Neural progenitor cell (in vitro differentiated cells): ENCODE measurements around the gene PTPRT. TPM values are rescaled to one million over a fixed set of nuclear protein-coding genes. Genes with fewer than 3 reads are reported as not detected.

ENCODE experiments used
- DNase-seq: peaks from one replicate; pipeline ENCODE4 v3.0.0-alpha.2; 2016; ENCODE audit warnings: low spot score
- H2AFZ ChIP-seq: fragments of 200-600 bp; sonication (generic); replicated peaks from 2 replicates; pipeline ENCODE4 v1.6.1; 2016; ENCODE audit warnings: antibody characterized with exemption
- H3F3A ChIP-seq: fragments of 200-600 bp; sonication (generic); 2 replicates; pipeline ENCODE4 v1.6.1; 2016; ENCODE audit warnings: antibody characterized with exemption, low read depth
- H3K27ac ChIP-seq: fragments of 200-600 bp; sonication (generic); 2 replicates; pipeline ENCODE4 v1.5.1; 2016; ENCODE audit warnings: mild to moderate bottlenecking
- H3K27me3 ChIP-seq: fragments of 200-600 bp; sonication (generic); 2 replicates; pipeline ENCODE4 v1.6.1; 2016; ENCODE audit warnings: mild to moderate bottlenecking, moderate library complexity
- H3K36me3 ChIP-seq: fragments of 200-600 bp; sonication (generic); 2 replicates; pipeline ENCODE4 v1.5.1; 2016
- H3K4me1 ChIP-seq: fragments of 200-600 bp; sonication (generic); 2 replicates; pipeline ENCODE4 v1.6.1; 2016; ENCODE audit warnings: mixed run types
- H3K4me2 ChIP-seq: fragments of 200-600 bp; sonication (generic); 2 replicates; pipeline ENCODE4 v1.6.1; 2016
- H3K4me3 ChIP-seq: fragments of 200-600 bp; sonication (generic); 2 replicates; pipeline ENCODE4 v1.5.1; 2016
- H3K79me2 ChIP-seq: fragments of 200-600 bp; sonication (generic); 2 replicates; pipeline ENCODE4 v1.6.1; 2016; ENCODE audit warnings: low read depth
- H3K9ac ChIP-seq: fragments of 200-600 bp; sonication (generic); 2 replicates; pipeline ENCODE4 v1.6.1; 2016
- H3K9me3 ChIP-seq: fragments of 200-600 bp; sonication (generic); 2 replicates; pipeline ENCODE4 v1.5.1; 2016; ENCODE audit warnings: low read depth
- H4K20me1 ChIP-seq: fragments of 200-600 bp; sonication (generic); 2 replicates; pipeline ENCODE4 v1.6.1; 2016; ENCODE audit warnings: low read depth
- H3K27ac Mint-ChIP-seq: 3 replicates; pipeline ENCODE4 v1.8.0; 2021; ENCODE audit warnings: mixed read lengths
- H3K27me3 Mint-ChIP-seq: 2 replicates; pipeline ENCODE4 v1.8.0; 2022; ENCODE audit warnings: low read depth, mild to moderate bottlenecking, inconsistent platforms, moderate library complexity, mixed read lengths; ENCODE audit not compliant: insufficient read depth
- H3K36me3 Mint-ChIP-seq: 3 replicates; pipeline ENCODE4 v1.8.0; 2021; ENCODE audit warnings: mixed read lengths
- H3K4me1 Mint-ChIP-seq: 3 replicates; pipeline ENCODE4 v1.8.0; 2021; ENCODE audit warnings: mixed read lengths
- H3K4me3 Mint-ChIP-seq: 3 replicates; pipeline ENCODE4 v1.8.0; 2021; ENCODE audit warnings: mild to moderate bottlenecking, moderate library complexity, mixed read lengths
- H3K9me3 Mint-ChIP-seq: 3 replicates; pipeline ENCODE4 v1.8.0; 2020; ENCODE audit warnings: mixed read lengths
- CTCF ChIP-seq: fragments of 200-600 bp; sonication (generic); IDR thresholded peaks from 2 replicates; pipeline ENCODE4 v1.5.1; 2017; ENCODE audit warnings: antibody characterized with exemption, mild to moderate bottlenecking
- EZH2 ChIP-seq: fragments of 200-600 bp; sonication (generic); IDR thresholded peaks from 2 replicates; pipeline ENCODE4 v1.6.1; 2017; ENCODE audit warnings: antibody characterized with exemption, mild to moderate bottlenecking, moderate library complexity
- EZH2phosphoT487 ChIP-seq: fragments of 200-600 bp; sonication (generic); IDR thresholded peaks from 2 replicates; pipeline ENCODE4 v1.6.1; 2017; ENCODE audit warnings: antibody characterized with exemption
- total RNA-seq: library from RNA; depleted of rRNA; stranded (reverse); fragments of >200 nt; gene quantifications from 2 replicates; pipeline ENCODE4 v1.2.3, GENCODE V29; 2015; ENCODE audit warnings: low replicate concordance

PTPRT gene
- total RNA-seq, 1 donor from 2014 or later: 1.1 TPM

- Mint-ChIP-seq H3K27me3 (peaks cover 7% of the 10 kb centered on the region), H3K4me1 (peaks cover 6% of the 10 kb centered on the region), H3K9me3 (peaks cover 5% of the 10 kb centered on the region), H3K4me3 (no peak overlapping the region), H3K36me3 (no peaks in the 10 kb centered on the region), H3K27ac (no peak overlapping the region)
- Histone ChIP-seq H3F3A (no peaks in the 10 kb centered on the region), H3K36me3 (no peaks in the 10 kb centered on the region), H3K79me2 (no peaks in the 10 kb centered on the region), H4K20me1 (no peaks in the 10 kb centered on the region), H3K27ac (no peak overlapping the region), H3K27me3 (no peaks in the 10 kb centered on the region), H3K4me3 (no peak overlapping the region), H3K9ac (no peak overlapping the region), H2AFZ (no peak overlapping the region), H3K4me2 (no peak overlapping the region), H3K4me1 (no peaks in the 10 kb centered on the region), H3K9me3 (no peaks in the 10 kb centered on the region)
- TF ChIP-seq EZH2: no peak
- no peak for TF ChIP-seq CTCF
- TF ChIP-seq EZH2phosphoT487: no peak
- DNase-seq: no peak
These were observed 487.8 kb downstream of the PTPRT start for GRCh38 chr20:42701948-42702347.

DNA sequence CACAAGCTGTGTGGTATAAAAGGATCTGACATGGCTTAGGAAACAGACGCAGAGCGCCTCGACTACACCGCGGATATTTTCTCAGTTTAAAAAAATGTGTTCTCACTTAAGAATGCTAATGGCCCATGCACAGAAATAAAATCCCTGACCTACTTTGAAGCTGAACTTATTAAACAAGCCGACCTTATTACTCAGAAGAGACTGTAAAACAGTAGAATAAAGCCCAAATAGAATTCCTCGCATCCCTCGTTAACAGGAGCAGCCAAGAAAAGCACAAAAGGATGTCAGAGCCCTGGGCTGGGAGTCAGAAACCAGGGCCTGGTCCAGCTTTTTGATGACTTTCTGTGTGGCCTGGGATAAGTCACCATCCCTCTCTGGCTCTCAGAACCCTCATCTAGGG is 489.3 kb downstream of the PTPRT start:
- Histone ChIP-seq H3K9ac (no peak overlapping the region), H2AFZ (no peak overlapping the region), H3K27ac (no peak overlapping the region), H3K79me2 (no peaks in the 10 kb centered on the region), H3K4me3 (no peak overlapping the region), H3F3A (no peaks in the 10 kb centered on the region), H3K4me1 (no peaks in the 10 kb centered on the region), H3K36me3 (no peaks in the 10 kb centered on the region), H4K20me1 (no peaks in the 10 kb centered on the region), H3K9me3 (no peaks in the 10 kb centered on the region), H3K27me3 (no peaks in the 10 kb centered on the region), H3K4me2 (no peak overlapping the region)
- no peak overlapping the region for H3K4me3 Mint-ChIP-seq
- no peaks in the 10 kb centered on the region for H3K36me3 Mint-ChIP-seq
- DNase-seq: no peak
- peaks cover 10% of the 10 kb centered on the region for H3K27me3 Mint-ChIP-seq
- H3K9me3 Mint-ChIP-seq: peaks cover 5% of the 10 kb centered on the region
- TF ChIP-seq EZH2phosphoT487 (no peak), EZH2 (no peak), CTCF (no peak)
- H3K4me1 Mint-ChIP-seq: peaks cover 6% of the 10 kb centered on the region
- H3K27ac Mint-ChIP-seq: no peak overlapping the region

- Mint-ChIP-seq H3K9me3 (peaks cover under 1% of the 10 kb centered on the region), H3K27ac (no peak overlapping the region), H3K4me3 (no peak overlapping the region), H3K4me1 (peaks cover 6% of the 10 kb centered on the region), H3K27me3 (peaks cover 7% of the 10 kb centered on the region), H3K36me3 (no peaks in the 10 kb centered on the region)
- H4K20me1 ChIP-seq: no peaks in the 10 kb centered on the region
- H3K4me1 ChIP-seq: no peaks in the 10 kb centered on the region
- H3K36me3 ChIP-seq: no peaks in the 10 kb centered on the region
- no peaks in the 10 kb centered on the region for H3K79me2 ChIP-seq
- no peak overlapping the region for H3K9ac ChIP-seq
- no peak overlapping the region for H3K4me2 ChIP-seq
- H2AFZ ChIP-seq: no peak overlapping the region
- H3K27me3 ChIP-seq: no peaks in the 10 kb centered on the region
- TF ChIP-seq EZH2phosphoT487: no peak
- no peak for TF ChIP-seq CTCF
- TF ChIP-seq EZH2: no peak
- H3K27ac ChIP-seq: no peak overlapping the region
- no peak for DNase-seq
- no peak overlapping the region for H3K4me3 ChIP-seq
- H3K9me3 ChIP-seq: no peaks in the 10 kb centered on the region
- H3F3A ChIP-seq: no peaks in the 10 kb centered on the region
These were observed 491.7 kb downstream of the PTPRT start for GRCh38 chr20:42697962-42698361.
